Measurements from ENCODE around the gene ACTR2.
A peak's percentile ranks its signal among the peaks of the same experiment; 100 is the strongest.
"Not testable (repeated sequence)": the region's sequence is repeated elsewhere in the genome, so short reads cannot be mapped to it uniquely, and the experiment has no call there.

Gene ACTR2

GRCh38 chr2:65213035-65213434 lies 14.6 kb upstream of the ACTR2 start:
- DNase-seq: no peak
- Mint-ChIP-seq H3K36me3 (peaks cover 2% of the 10 kb centered on the region), H3K9me3 (no peaks in the 10 kb centered on the region), H3K4me1 (peaks cover 6% of the 10 kb centered on the region), H3K27ac (no peak overlapping the region), H3K27me3 (no peaks in the 10 kb centered on the region), H3K4me3 (no peak overlapping the region)
- CTCF ChIA-PET: no interaction called here

GRCh38 chr2:65214361-65214760 lies 13.3 kb upstream of the ACTR2 start:
- no peaks in the 10 kb centered on the region for H3K27me3 Mint-ChIP-seq
- H3K4me3 Mint-ChIP-seq: no peak overlapping the region

DNA sequence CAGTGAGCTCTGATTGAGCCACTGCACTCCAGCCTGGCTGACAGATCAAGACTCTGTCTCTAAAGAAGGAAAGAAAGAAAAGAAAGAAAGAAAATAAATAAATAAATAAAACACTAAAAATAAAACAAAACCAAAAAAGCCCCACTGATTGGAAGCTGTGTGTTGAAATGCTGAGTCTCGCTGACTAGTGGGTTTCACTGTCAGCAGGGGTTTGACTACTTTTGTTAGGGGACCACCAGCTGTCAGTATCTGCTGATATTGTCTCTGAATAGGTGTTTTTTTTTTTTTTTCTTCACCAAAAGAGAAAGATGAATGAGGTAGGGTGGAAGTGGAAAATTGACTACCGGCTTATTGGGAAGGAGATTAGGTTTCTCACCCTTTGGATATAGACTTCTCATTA lies 12.8 kb upstream of the ACTR2 start:
- no peaks in the 10 kb centered on the region for H3K9me3 Mint-ChIP-seq
- no peak for DNase-seq
- H3K4me3 Mint-ChIP-seq: no peak overlapping the region
- H3K27ac Mint-ChIP-seq: no peak overlapping the region
- peaks cover 6% of the 10 kb centered on the region for H3K36me3 Mint-ChIP-seq
- H3K4me1 Mint-ChIP-seq: peaks cover 6% of the 10 kb centered on the region
- H3K27me3 Mint-ChIP-seq: no peaks in the 10 kb centered on the region
- CTCF ChIA-PET: no interaction called here

More at GRCh38 chr2:65214361-65214760, 13.3 kb upstream of the ACTR2 start:
- Mint-ChIP-seq H3K36me3 (peaks cover 6% of the 10 kb centered on the region), H3K9me3 (no peaks in the 10 kb centered on the region), H3K27ac (no peak overlapping the region), H3K4me1 (peaks cover 6% of the 10 kb centered on the region)
- CTCF ChIA-PET: no interaction called here
- DNase-seq: no peak

DNA sequence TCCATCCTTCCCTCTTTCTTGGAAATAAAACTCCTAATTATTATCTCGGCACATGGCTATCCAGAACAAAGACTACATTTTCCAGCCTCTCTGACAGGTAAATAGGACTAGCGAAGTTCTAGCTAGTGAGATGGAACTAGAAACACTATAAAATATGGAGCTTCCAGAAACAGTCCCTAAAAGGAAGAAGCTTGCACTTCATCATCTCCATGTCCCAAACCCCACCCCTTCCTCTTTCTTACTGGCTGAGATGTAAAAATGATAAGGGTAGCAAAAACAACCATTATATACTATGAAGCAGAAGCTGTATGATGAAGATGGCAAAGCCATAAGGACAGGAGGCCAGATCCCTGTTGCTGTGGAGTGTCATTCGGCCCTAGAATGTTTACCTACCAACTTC lies 11.7 kb upstream of the ACTR2 start:
- Mint-ChIP-seq H3K27ac (no peak overlapping the region), H3K4me1 (peaks cover 6% of the 10 kb centered on the region), H3K9me3 (no peaks in the 10 kb centered on the region), H3K4me3 (no peak overlapping the region), H3K36me3 (peaks cover 8% of the 10 kb centered on the region), H3K27me3 (no peaks in the 10 kb centered on the region)
- DNase-seq: no peak
- CTCF ChIA-PET: no interaction called here

GRCh38 chr2:65220432-65221131 lies 7.0 kb upstream of the ACTR2 start:
- Mint-ChIP-seq H3K9me3 (no peaks in the 10 kb centered on the region), H3K27me3 (no peaks in the 10 kb centered on the region), H3K4me1 (peaks cover 8% of the 10 kb centered on the region), H3K36me3 (peaks cover 7% of the 10 kb centered on the region), H3K27ac (no peak overlapping the region), H3K4me3 (no peak overlapping the region)
- no peak for DNase-seq
- CTCF ChIA-PET: no interaction called here

DNA sequence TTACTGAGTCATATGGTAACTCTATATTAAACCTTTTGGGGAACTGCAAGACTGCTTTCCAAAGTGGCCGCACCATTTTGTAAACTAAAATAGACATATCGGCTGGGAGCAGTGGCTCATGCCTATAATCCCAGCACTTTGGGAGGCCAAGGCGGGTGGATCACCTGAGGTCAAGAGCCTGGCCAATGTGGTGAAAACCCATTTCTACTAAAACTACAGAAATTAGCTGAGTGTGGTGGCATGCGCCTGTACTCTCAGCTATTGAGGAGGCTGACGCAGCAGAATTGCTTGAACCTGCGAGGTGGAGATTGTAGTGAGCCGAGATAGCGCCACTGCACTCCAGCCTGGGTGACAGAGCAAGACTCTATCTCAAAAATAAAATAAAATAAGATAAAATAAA lies 6.4 kb upstream of the ACTR2 start:
- H3K4me1 Mint-ChIP-seq, H3K36me3 Mint-ChIP-seq, CTCF ChIA-PET, H3K27me3 Mint-ChIP-seq, H3K4me3 Mint-ChIP-seq, H3K9me3 Mint-ChIP-seq, H3K27ac Mint-ChIP-seq, DNase-seq: not testable (repeated sequence)

DNA sequence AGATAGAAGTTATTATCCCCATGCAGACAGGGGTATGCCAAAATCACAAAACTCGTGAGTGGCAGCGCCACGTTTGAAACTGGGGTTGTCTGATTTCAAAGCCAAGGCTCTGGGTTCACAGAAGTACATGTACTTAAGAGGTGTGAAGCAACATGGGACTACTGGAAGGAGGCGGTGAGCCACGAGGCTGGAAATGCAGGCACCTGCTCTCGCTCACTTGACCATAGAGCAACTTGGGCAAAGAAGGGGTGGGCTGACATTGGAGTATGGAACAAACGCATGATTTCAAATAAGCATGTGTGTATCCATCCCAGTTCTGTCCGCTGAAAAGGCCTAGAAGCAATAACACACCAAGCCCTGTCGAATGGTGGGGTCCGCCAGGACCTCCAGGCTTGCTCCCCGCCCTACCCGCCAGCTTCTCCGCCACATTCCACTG lies 593 bp upstream of the ACTR2 start:
- peak overlapping the region; percentile 100 for H3K27ac Mint-ChIP-seq
- CTCF ChIA-PET: interaction anchor here (0.9 to 1.3 kb wide), 3 partner anchors 40 to 162 kb away, joined by 3 to 4 read pairs (median 4); partner anchors contain the start of gene RAB1A
- peaks cover 20% of the 10 kb centered on the region for H3K36me3 Mint-ChIP-seq
- H3K9me3 Mint-ChIP-seq: no peaks in the 10 kb centered on the region
- peaks cover 44% of the 10 kb centered on the region for H3K4me1 Mint-ChIP-seq
- H3K27me3 Mint-ChIP-seq: peaks cover 4% of the 10 kb centered on the region
- peak overlapping the region; percentile 100 for H3K4me3 Mint-ChIP-seq
- DNase-seq: no peak

DNA sequence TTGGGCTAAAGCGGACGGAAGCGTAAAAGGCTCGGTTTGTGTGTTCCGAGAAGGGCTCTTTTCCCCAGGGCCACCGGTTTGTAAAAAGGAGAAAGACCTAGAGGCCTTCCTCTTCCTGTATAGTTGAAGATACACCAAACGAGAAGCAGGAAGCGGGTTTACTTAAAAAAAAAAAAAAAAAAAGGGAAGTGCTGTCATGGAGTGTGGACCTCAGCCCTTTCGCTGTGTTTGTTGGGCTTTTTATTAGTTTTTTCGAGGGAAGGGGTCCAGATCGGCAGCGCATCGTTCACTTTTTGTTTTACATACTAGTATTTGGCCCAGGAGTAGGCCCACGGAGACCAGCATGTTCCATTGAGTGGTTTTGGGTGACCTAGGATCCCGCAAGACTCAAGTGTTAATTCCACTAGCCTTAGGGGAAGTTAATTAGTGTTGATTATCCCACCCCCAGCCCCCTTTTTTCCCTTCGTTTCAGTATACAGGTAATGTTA lies 676 bp downstream of the ACTR2 start:
- no peak for DNase-seq
- CTCF ChIA-PET: interaction anchor here (1.1 kb wide), 1 partner anchor 98 kb away, joined by 4 read pairs; the partner anchor contains the start of gene RAB1A
- Mint-ChIP-seq H3K4me1 (peaks cover 54% of the 10 kb centered on the region), H3K27me3 (peaks cover 4% of the 10 kb centered on the region), H3K9me3 (no peaks in the 10 kb centered on the region), H3K4me3 (peak overlapping the region; percentile 100), H3K27ac (peak overlapping the region; percentile 95), H3K36me3 (peaks cover 26% of the 10 kb centered on the region)

GRCh38 chr2:65231121-65231520 lies 3.5 kb downstream of the ACTR2 start:
- DNase-seq: no peak
- Mint-ChIP-seq H3K27me3 (peaks cover 4% of the 10 kb centered on the region), H3K4me1 (peaks cover 64% of the 10 kb centered on the region), H3K9me3 (no peaks in the 10 kb centered on the region), H3K4me3 (no peak overlapping the region), H3K27ac (no peak overlapping the region), H3K36me3 (peaks cover 35% of the 10 kb centered on the region)
- CTCF ChIA-PET: no interaction called here

DNA sequence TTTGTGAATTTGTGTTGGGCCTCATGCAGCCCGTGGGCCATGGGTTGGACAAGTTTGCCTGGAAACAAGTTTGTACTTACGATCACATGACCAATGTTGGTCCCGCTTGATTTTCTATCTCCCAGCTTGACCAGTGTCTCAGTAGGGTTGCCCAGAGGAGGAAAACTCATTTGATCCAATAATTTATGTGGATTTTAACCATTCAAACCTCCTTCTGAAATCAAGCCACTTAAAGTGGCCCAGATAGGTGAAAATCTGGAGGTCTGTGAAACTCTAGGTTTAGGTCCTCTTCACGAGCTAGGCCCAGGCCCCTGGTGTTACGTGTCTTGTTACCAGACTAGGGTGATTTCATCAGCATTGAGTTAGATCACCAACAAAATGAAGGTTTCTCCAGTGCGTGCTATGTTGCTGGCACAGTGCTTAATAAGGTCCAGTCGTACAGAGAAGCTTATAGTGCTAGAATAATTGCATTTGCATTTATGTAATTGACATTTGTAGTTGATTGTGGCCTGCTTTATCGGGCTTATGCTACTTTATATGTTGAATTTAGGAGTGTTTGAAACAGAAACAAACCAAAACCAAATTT lies 4.4 kb downstream of the ACTR2 start:
- no peaks in the 10 kb centered on the region for H3K9me3 Mint-ChIP-seq
- no peak for DNase-seq
- CTCF ChIA-PET: interaction anchor here (0.9 kb wide), 1 partner anchor 167 kb away, joined by 3 read pairs; no protein-coding TSS in a partner anchor
- H3K27me3 Mint-ChIP-seq: peaks cover 4% of the 10 kb centered on the region
- H3K4me3 Mint-ChIP-seq: peak overlapping the region; percentile 6
- H3K4me1 Mint-ChIP-seq: peaks cover 56% of the 10 kb centered on the region
- H3K27ac Mint-ChIP-seq: peak overlapping the region; percentile 71
- H3K36me3 Mint-ChIP-seq: peaks cover 35% of the 10 kb centered on the region

- peaks cover 2% of the 10 kb centered on the region for H3K27me3 Mint-ChIP-seq
- CTCF ChIA-PET: interaction anchor here (0.9 kb wide), 1 partner anchor 168 kb away, joined by 3 read pairs; no protein-coding TSS in a partner anchor
- DNase-seq: no peak
- no peaks in the 10 kb centered on the region for H3K9me3 Mint-ChIP-seq
- H3K27ac Mint-ChIP-seq: peak overlapping the region; percentile 71
- H3K4me3 Mint-ChIP-seq: peak overlapping the region; percentile 2
- H3K4me1 Mint-ChIP-seq: peaks cover 53% of the 10 kb centered on the region
- peaks cover 31% of the 10 kb centered on the region for H3K36me3 Mint-ChIP-seq
Observed at GRCh38 chr2:65232636-65233035, 5.0 kb downstream of the ACTR2 start.

DNA sequence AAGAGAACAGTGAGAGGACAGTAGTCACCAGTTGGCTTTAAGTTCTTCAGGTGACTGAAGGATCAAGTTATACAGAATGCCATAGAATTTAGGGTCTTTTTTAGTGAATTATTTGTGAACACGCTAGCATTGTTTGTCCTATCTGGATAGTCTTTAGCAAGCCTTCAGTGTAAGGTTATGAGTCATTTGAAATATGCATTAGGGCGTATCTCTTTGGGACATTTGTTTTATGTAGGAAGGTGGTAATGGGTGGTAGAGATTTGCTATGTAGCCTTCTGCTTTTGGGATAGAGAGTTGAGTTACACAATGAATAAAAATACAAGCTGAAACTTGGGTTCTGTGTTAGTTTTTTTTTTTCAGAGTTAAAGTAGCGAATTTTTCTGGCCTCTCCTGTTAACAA lies 13.0 kb downstream of the ACTR2 start:
- DNase-seq: no peak
- H3K4me3 Mint-ChIP-seq: no peak overlapping the region
- H3K9me3 Mint-ChIP-seq: no peaks in the 10 kb centered on the region
- CTCF ChIA-PET: no interaction called here
- no peaks in the 10 kb centered on the region for H3K27me3 Mint-ChIP-seq
- peaks cover 30% of the 10 kb centered on the region for H3K36me3 Mint-ChIP-seq
- no peak overlapping the region for H3K27ac Mint-ChIP-seq
- H3K4me1 Mint-ChIP-seq: peaks cover 2% of the 10 kb centered on the region

GRCh38 chr2:65244452-65244851 lies 16.8 kb downstream of the ACTR2 start:
- not testable (repeated sequence) for H3K4me1 Mint-ChIP-seq

GRCh38 chr2:65252640-65253039 lies 25.0 kb downstream of the ACTR2 start:
- Mint-ChIP-seq H3K4me1 (peaks cover 5% of the 10 kb centered on the region), H3K36me3 (peaks cover 41% of the 10 kb centered on the region), H3K27ac (no peak overlapping the region), H3K4me3 (no peak overlapping the region), H3K27me3 (no peaks in the 10 kb centered on the region), H3K9me3 (no peaks in the 10 kb centered on the region)
- CTCF ChIA-PET: interaction anchor here (0.6 to 1.0 kb wide), 3 partner anchors 13 to 187 kb away, joined by 3 to 7 read pairs (median 3); no protein-coding TSS in a partner anchor
- DNase-seq: no peak

More at GRCh38 chr2:65244452-65244851, 16.8 kb downstream of the ACTR2 start:
- H3K4me3 Mint-ChIP-seq, DNase-seq, H3K27ac Mint-ChIP-seq, H3K9me3 Mint-ChIP-seq, H3K27me3 Mint-ChIP-seq: not testable (repeated sequence)
- CTCF ChIA-PET: interaction anchor here (0.7 kb wide), 1 partner anchor 137 kb away, joined by 3 read pairs; no protein-coding TSS in a partner anchor
- H3K36me3 Mint-ChIP-seq: peaks cover 41% of the 10 kb centered on the region

DNA sequence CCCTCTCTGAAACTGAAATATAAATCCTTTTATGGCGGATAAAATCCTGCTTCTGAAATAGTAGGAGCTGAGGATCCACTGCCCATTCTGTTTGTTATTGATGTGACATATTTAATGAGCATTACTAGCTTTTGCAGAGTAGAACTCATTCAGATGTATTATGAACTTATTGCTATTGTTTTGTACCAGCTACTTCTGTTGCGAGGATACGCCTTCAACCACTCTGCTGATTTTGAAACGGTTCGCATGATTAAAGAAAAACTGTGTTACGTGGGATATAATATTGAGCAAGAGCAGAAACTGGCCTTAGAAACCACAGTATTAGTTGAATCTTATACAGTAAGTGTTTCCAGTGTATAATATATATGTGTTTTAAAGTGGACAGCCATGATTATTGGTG lies 27.7 kb downstream of the ACTR2 start:
- Mint-ChIP-seq H3K9me3 (no peaks in the 10 kb centered on the region), H3K4me1 (peaks cover 4% of the 10 kb centered on the region), H3K27ac (no peak overlapping the region), H3K36me3 (peaks cover 35% of the 10 kb centered on the region), H3K4me3 (no peak overlapping the region), H3K27me3 (no peaks in the 10 kb centered on the region)
- DNase-seq: no peak
- CTCF ChIA-PET: no interaction called here

Data from activated naive CD4-positive, alpha-beta T cell treated with anti-CD3 and anti-CD28 coated beads, Interleukin-2, amount 10 ng/mL, durations not matched to agents 7 days and 5 days (primary cell).